ENCODE data around the gene DBP.

Gene DBP

GRCh38 chr19:48665786-48666185 lies 28.6 kb upstream of the DBP start:
- no peak for DNase-seq (ENCODE audit: low read depth)
- in situ Hi-C loops (cut with HindIII; ENCODE audit: low sequenced_read_pairs), result no loop called here
- no peak for TF ChIP-seq CTCF (IDR thresholded peaks at IDR 0.05; ENCODE audit: low read depth, low read length, missing control alignments)
- H3K4me3 ChIP-seq (ENCODE audit: low read depth, low read length), result no peak overlapping the region

GRCh38 chr19:48664476-48664875 lies 27.3 kb upstream of the DBP start:
- no peak for DNase-seq (ENCODE audit: low read depth)
- no peak for TF ChIP-seq CTCF (IDR thresholded peaks at IDR 0.05; ENCODE audit: low read depth, low read length, missing control alignments)
- in situ Hi-C loops (cut with HindIII; ENCODE audit: low sequenced_read_pairs), result no loop called here
- no peak overlapping the region for H3K4me3 ChIP-seq (ENCODE audit: low read depth, low read length)

DNA sequence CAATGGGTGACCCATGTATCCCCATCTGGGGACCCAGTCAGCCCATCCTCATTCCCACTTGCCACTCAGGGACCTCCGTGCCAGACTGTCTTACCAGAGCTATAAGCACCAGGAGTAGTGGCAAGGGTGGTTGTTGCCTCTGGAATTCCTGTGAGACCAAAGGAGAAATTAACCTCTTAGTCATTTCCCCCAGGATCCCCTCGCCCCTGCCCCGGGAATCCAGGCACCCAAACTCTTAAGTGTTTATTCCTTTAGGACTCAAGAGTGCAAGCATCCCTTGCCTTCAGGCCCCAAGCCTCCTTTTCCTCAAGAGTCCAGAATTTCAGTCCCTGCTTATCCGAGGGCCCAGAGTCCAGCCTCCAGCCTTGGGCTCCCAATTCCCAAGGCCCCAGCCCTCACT lies 26.5 kb upstream of the DBP start:
- in situ Hi-C loops (cut with HindIII; ENCODE audit: low sequenced_read_pairs), result no loop called here
- H3K4me3 ChIP-seq (ENCODE audit: low read depth, low read length), result no peak overlapping the region
- DNase-seq (ENCODE audit: low read depth), result no peak
- no peak for TF ChIP-seq CTCF (IDR thresholded peaks at IDR 0.05; ENCODE audit: low read depth, low read length, missing control alignments)

GRCh38 chr19:48661711-48662090 lies 24.5 kb upstream of the DBP start:
- no peak for DNase-seq (ENCODE audit: low read depth)
- no peak overlapping the region for H3K4me3 ChIP-seq (ENCODE audit: low read depth, low read length)
- no peak for TF ChIP-seq CTCF (IDR thresholded peaks at IDR 0.05; ENCODE audit: low read depth, low read length, missing control alignments)
- in situ Hi-C loops (cut with HindIII; ENCODE audit: low sequenced_read_pairs), result no loop called here

DNA sequence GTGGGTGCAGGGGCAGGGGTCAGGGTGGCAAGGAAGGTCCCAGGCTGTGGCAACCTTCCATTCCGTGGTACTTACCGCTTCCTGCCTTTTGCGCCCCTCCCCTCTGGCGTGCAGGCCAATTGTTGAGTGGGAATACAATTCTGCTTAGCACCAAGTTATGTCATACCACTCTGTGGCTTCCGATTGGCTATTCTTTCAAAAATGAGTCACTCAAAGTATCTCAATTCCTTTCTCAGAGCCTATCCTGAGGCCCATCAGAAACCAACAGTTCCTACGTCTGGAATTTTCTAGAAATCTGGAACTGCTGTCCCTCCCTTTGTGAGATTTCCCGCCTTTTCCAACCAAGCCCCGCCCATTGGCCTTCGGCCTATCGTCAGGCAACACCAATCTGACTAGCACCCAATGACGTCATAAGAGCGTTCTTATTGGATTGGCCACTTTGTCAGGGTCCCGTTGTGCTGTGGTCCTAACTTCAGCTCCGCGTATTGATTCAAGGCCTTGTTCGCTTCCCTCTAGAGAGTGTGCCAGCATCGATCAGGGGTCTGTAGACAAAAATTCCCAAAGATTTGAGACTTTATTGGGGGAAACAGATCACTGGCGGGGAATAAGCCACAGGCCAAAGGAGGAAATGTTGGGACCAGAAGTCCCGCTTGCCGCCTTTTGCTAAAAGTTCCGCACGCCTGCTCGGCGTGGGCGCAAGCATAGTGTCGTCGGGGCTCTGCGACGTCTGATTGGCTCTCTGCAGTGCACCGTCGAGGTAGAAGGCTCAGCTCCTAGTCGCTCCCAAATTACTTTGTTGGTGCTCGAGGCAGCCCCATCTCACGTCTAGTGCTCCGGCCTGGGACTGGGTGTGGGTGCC lies 23.9 kb upstream of the DBP start:
- DNase-seq (ENCODE audit: low read depth), result peak; percentile 69
- in situ Hi-C loops (cut with HindIII; ENCODE audit: low sequenced_read_pairs), result no loop called here
- TF ChIP-seq CTCF (IDR thresholded peaks at IDR 0.05; ENCODE audit: low read depth, low read length, missing control alignments), result no peak
- no peak overlapping the region for H3K4me3 ChIP-seq (ENCODE audit: low read depth, low read length)

DNA sequence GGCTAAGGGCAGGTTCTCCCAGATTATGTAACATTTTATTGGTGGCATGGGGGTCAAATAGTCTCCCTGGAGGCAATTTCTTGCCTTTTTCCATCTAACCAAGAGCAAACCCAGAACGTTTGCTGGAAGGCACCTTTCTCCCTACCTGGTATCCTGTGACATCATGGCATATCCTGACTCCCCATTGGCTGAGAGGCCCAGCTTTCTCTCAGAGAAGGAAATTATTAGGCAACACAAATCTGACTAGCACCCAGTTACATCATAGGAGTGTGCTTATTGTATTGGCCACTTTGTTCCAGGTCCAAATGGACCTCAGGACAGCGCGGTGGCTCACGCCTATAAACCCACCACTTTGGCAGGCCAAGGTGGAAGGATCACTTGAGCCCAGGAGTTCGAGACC lies 22.6 kb upstream of the DBP start:
- DNase-seq (ENCODE audit: low read depth), result no peak
- in situ Hi-C loops (cut with HindIII; ENCODE audit: low sequenced_read_pairs), result no loop called here
- TF ChIP-seq CTCF (IDR thresholded peaks at IDR 0.05; ENCODE audit: low read depth, low read length, missing control alignments), result no peak
- no peak overlapping the region for H3K4me3 ChIP-seq (ENCODE audit: low read depth, low read length)

All from astrocyte of the cerebellum (primary cell).